Endodermal cell (in vitro differentiated cells): ENCODE results near the gene ANXA10. TPM values are rescaled to one million over a fixed set of nuclear protein-coding genes. Genes with fewer than 3 reads are reported as not detected.

ENCODE experiments used
- DNase-seq: peaks from one replicate; pipeline ENCODE4 v3.0.0-alpha.2; 2017
- H3K27ac ChIP-seq: 2 replicates; pipeline ENCODE4 v1.5.1; 2013; ENCODE audit warnings: mild to moderate bottlenecking, low read depth, low read length, moderate library complexity
- H3K27me3 ChIP-seq: 2 replicates; pipeline ENCODE4 v1.6.1; 2013; ENCODE audit warnings: mild to moderate bottlenecking, low read length, moderate library complexity; ENCODE audit not compliant: insufficient read depth, control insufficient read depth, poor library complexity, severe bottlenecking
- H3K36me3 ChIP-seq: 2 replicates; pipeline ENCODE4 v1.7.0; 2013; ENCODE audit warnings: mild to moderate bottlenecking, low read length, moderate library complexity; ENCODE audit not compliant: control insufficient read depth, insufficient read depth
- H3K4me1 ChIP-seq: one replicate; pipeline ENCODE4 v1.7.0; 2013; ENCODE audit warnings: low read length; ENCODE audit not compliant: control insufficient read depth, insufficient read depth
- H3K4me3 ChIP-seq: 2 replicates; pipeline ENCODE4 v1.5.1; 2013; ENCODE audit warnings: mild to moderate bottlenecking, low read length, moderate library complexity
- H3K9ac ChIP-seq: 2 replicates; pipeline ENCODE4 v1.6.1; 2013; ENCODE audit warnings: mild to moderate bottlenecking, low read length, moderate library complexity; ENCODE audit not compliant: poor library complexity, severe bottlenecking; ENCODE audit errors: extremely low read depth
- H3K9me3 ChIP-seq: 2 replicates; pipeline ENCODE4 v1.6.1; 2013; ENCODE audit warnings: mild to moderate bottlenecking, low read length, moderate library complexity; ENCODE audit not compliant: control insufficient read depth
- H3K27ac Mint-ChIP-seq: 2 replicates; pipeline ENCODE4 v1.8.0; 2020; ENCODE audit warnings: mixed read lengths
- H3K27me3 Mint-ChIP-seq: 2 replicates; pipeline ENCODE4 v1.8.0; 2021; ENCODE audit warnings: mild to moderate bottlenecking, mixed read lengths; ENCODE audit not compliant: insufficient read depth
- H3K36me3 Mint-ChIP-seq: 2 replicates; pipeline ENCODE4 v1.8.0; 2020; ENCODE audit warnings: low read depth, mixed read lengths
- H3K4me1 Mint-ChIP-seq: 2 replicates; pipeline ENCODE4 v1.8.0; 2020; ENCODE audit warnings: mixed read lengths
- H3K4me3 Mint-ChIP-seq: 2 replicates; pipeline ENCODE4 v1.8.0; 2020; ENCODE audit warnings: mild to moderate bottlenecking, moderate library complexity, mixed read lengths
- H3K9me3 Mint-ChIP-seq: 2 replicates; pipeline ENCODE4 v1.8.0; 2020; ENCODE audit warnings: mild to moderate bottlenecking, mixed read lengths
- CTCF ChIP-seq: fragments of 200-600 bp; sonication (generic); conservative IDR thresholded peaks from 2 replicates; pipeline ENCODE4 v1.5.0; 2021; ENCODE audit warnings: antibody characterized with exemption, mild to moderate bottlenecking
- WGBS, 2 experiments: methylation state at CpG; one replicate each; pipeline versions ENCODE4 v1.1.5 to v1.1.7; 2013; ENCODE audit warnings: missing lambda C conversion rate in 2 of 2, mixed read lengths in 1 of 2; ENCODE audit not compliant: insufficient coverage in 1 of 2, insufficient read length in 1 of 2; 5-methylcytosine and 5-hydroxymethylcytosine counted together
- total RNA-seq, 2 donors: library from RNA; stranded (reverse); fragmentation: NEBNext Ultra II Directional in 1 of 2; extraction: Animal tissue kit (Norgen Biotek cat#: 25700) in 1 of 2; gene quantifications; 2 replicates in 1 of 2; 3 replicates in 1 of 2; pipeline ENCODE4 v1.2.1, GENCODE V29; 2021

The ANXA10 gene
- total RNA-seq, 2 donors from 2014 or later = not detected

GRCh38 chr4:168097161-168097560, 4.8 kb downstream of the ANXA10 start:
- Mint-ChIP-seq H3K27me3 (no peaks in the 10 kb centered on the region), H3K27ac (no peak overlapping the region), H3K4me3 (no peak overlapping the region), H3K9me3 (no peaks in the 10 kb centered on the region), H3K4me1 (no peaks in the 10 kb centered on the region), H3K36me3 (no peaks in the 10 kb centered on the region)
- no peaks in the 10 kb centered on the region for H3K4me1 ChIP-seq
- no peaks in the 10 kb centered on the region for H3K27me3 ChIP-seq
- H3K36me3 ChIP-seq = no peaks in the 10 kb centered on the region
- no peak for DNase-seq
- H3K27ac ChIP-seq = no peak overlapping the region
- H3K9me3 ChIP-seq = no peaks in the 10 kb centered on the region
- no peak for TF ChIP-seq CTCF
- no peak overlapping the region for H3K9ac ChIP-seq
- no peak overlapping the region for H3K4me3 ChIP-seq
- WGBS, 2 experiments = 94 to 96% methylated on average over 2 of the region's 2 CpGs

GRCh38 chr4:168098248-168098717, 5.9 kb downstream of the ANXA10 start:
- Histone ChIP-seq H3K4me1 (no peaks in the 10 kb centered on the region), H3K9ac (no peak overlapping the region), H3K9me3 (no peaks in the 10 kb centered on the region), H3K36me3 (no peaks in the 10 kb centered on the region), H3K27me3 (no peaks in the 10 kb centered on the region), H3K27ac (no peak overlapping the region), H3K4me3 (no peak overlapping the region)
- no peak for DNase-seq
- Mint-ChIP-seq H3K27ac (no peak overlapping the region), H3K4me3 (no peak overlapping the region), H3K36me3 (no peaks in the 10 kb centered on the region), H3K9me3 (no peaks in the 10 kb centered on the region), H3K4me1 (no peaks in the 10 kb centered on the region), H3K27me3 (no peaks in the 10 kb centered on the region)
- no peak for TF ChIP-seq CTCF
- WGBS, 2 experiments = no CpG with 5 or more reads among the region's 1 CpG

GRCh38 chr4:168099195-168099594, 6.9 kb downstream of the ANXA10 start:
- Mint-ChIP-seq H3K9me3 (no peaks in the 10 kb centered on the region), H3K4me3 (no peak overlapping the region), H3K4me1 (no peaks in the 10 kb centered on the region), H3K36me3 (no peaks in the 10 kb centered on the region), H3K27ac (no peak overlapping the region), H3K27me3 (no peaks in the 10 kb centered on the region)
- DNase-seq = no peak
- WGBS, 2 experiments = 100% methylated on average over 1 to 3 of the region's 3 CpGs
- no peak for TF ChIP-seq CTCF
- H3K9ac ChIP-seq = no peak overlapping the region
- no peaks in the 10 kb centered on the region for H3K9me3 ChIP-seq
- H3K4me3 ChIP-seq = no peak overlapping the region
- H3K27ac ChIP-seq = no peak overlapping the region
- no peaks in the 10 kb centered on the region for H3K27me3 ChIP-seq
- no peaks in the 10 kb centered on the region for H3K4me1 ChIP-seq
- no peaks in the 10 kb centered on the region for H3K36me3 ChIP-seq
